Activated CD8-positive, alpha-beta memory T cell treated with anti-CD3 and anti-CD28 coated beads for 1 hour (primary cell): ENCODE measurements around the gene SMYD3.

ENCODE experiments used
- DNase-seq, 2 donors: peaks; one replicate each; pipeline ENCODE4 v3.0.0-alpha.2; 2020; ENCODE audit warnings: low read depth in 1 of 2; ENCODE audit errors: extremely low read depth in 1 of 2

SMYD3 gene

DNA sequence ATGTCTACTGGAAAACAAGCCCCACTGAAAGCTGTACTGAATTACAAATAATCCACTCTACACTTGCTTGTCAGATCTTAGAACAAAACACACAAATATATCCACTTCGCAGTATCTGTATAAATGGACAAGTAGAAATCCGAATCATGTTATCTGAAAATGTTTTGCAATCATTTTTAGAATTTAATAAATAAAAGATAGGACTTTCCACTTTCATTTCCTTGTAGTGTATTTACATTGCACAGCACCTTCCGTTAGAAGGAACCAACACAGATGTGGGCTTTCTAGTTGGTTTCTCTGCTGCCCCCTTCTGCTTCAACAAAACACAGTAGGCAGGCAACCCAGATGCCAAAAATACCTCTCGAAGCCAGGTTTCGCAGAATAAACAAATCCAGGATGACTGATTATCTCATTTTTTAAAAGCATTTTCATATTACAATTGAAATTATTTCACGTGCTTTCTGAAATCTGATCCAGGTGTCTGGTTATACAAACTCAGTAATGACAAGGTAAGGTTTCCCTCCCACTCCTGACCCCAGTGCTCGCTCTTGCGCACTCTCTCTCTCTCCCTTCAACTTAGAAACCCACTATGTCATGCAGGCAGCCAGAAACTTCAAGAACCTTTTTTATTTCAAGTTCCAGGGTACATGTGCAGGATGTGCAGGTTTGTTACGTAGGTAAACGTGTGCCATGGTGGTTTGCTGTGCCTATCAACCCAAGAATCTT is 389.9 kb downstream of the SMYD3 start:
- peak in 1 of 2 donors; percentile 9 for DNase-seq

DNA sequence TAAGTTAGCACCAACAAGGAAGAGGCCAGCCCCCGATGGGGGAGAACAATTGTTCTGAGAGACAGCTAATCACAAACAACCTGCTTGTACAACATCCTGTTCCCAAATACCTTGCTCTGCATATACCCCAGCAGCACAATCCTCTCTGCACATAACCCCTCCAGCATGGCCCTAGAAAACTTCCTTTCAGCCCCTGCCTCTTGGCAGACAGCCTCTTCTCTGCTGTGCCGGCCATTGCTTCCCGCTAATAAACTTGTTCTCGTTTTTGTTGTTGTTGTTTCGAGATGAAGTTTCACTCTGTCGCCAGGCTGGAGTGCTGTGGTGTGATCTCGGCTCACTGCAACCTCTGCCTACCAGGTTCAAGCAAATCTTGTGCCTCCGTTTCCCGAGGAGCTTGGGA is 392.7 kb downstream of the SMYD3 start:
- DNase-seq, result no peak

DNA sequence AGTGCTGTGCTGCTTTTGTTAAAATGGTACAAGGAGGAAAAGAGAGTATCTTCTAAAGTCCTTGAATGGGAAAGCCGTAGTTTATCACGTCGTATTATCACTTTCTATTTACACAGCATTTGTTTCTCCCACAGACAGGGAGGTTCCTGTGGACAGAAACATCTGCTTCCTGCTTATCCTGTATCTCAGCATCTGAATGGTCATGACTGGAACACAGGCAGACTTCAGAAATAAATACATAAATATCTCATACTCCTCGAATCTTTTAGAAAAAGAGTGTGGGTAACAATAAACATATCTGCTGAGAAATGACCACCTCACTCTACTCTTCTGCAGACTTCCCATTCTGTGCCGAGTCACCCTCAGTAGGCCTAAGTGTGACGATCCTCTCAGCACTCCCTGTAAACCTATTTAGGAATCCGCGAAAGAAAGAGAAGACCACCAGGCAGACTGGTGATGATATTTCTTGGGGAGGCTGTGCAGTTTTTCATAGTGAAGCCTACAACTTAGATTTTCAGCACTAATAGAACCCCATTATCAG is 393.5 kb downstream of the SMYD3 start:
- no peak for DNase-seq

- DNase-seq, result no peak
Measured at GRCh38 chr1:246111570-246111969, 395.5 kb downstream of the SMYD3 start.

- DNase-seq, result no peak
Measured at GRCh38 chr1:246110343-246111219, 396.5 kb downstream of the SMYD3 start.

- DNase-seq, result no peak
Measured at GRCh38 chr1:246108278-246108925, 398.7 kb downstream of the SMYD3 start.

DNA sequence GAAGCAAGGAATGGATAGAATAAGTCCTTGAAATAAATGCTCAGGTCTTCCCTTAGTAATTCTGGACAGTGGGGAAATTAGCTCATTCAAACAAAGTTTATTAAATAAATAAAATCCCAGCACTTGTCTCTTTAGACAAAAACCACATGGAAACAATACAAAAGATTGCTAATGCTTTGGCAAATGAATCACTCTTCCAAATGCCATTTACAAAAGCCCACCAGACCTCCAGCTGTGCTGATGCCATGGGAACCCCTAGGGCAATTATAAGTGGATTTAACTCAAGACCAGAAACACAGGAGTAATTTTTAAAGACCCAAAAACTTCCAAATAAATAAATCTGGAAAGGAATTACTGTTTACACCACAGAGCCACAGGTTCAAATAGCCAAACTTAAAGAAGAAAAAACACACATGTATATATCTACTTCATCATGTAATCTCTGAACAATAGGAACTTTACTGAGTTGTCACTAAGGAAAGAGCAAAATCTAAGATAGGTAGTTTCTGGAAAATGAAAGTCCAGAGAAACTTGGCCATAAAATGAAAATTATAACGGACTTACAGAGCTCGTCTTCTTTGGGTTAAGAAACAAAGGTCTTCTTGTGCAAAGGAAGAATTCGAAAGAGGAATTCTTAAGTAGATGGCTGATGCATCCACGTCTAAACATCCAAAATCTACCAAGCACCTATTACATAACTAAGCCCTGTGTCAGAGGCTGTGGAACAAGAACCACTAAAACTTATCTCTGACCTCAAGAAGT is 399.4 kb downstream of the SMYD3 start:
- no peak for DNase-seq

GRCh38 chr1:246106342-246106763 is 400.7 kb downstream of the SMYD3 start:
- no peak for DNase-seq

GRCh38 chr1:246104927-246105326 is 402.2 kb downstream of the SMYD3 start:
- no peak for DNase-seq

DNA sequence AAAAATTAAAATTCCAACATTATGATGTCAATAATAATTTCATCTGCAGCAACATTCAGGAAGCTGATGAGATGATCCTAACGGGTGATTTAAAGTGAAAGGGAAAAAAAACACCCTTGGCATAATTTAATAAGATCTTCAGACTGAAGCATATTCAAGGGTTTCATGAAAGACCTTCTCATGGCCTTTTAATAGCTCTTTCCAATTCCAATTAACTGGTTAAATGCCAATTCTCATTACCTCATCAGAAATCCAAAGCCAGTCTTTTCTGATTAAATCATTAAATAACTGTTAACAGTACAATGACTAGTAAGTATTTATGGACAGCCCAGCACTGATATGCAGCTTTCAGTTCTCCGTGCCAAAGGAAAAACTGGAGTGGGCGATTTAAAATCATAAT is 407.5 kb downstream of the SMYD3 start:
- no peak for DNase-seq

GRCh38 chr1:246096356-246096755 is 410.7 kb downstream of the SMYD3 start:
- no peak for DNase-seq

DNA sequence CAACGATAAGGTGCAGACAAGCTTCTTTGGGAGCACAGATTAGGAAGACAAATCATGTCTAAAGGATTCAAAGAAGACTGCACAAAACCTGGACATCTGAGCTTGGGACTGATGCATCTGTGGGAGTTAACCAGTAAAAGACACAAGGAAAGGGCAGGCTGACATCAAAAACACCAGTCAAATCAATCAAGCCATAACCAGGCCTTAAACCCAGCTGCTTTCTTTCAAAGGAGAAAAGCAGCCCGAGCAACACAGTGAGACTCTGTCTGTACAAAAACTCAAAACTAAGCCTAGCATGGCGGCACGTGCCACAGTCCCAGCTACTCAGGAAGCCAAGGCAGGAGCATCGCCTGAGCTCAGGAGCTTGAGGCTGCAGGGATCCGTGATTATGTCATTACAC is 411.6 kb downstream of the SMYD3 start:
- no peak for DNase-seq

DNA sequence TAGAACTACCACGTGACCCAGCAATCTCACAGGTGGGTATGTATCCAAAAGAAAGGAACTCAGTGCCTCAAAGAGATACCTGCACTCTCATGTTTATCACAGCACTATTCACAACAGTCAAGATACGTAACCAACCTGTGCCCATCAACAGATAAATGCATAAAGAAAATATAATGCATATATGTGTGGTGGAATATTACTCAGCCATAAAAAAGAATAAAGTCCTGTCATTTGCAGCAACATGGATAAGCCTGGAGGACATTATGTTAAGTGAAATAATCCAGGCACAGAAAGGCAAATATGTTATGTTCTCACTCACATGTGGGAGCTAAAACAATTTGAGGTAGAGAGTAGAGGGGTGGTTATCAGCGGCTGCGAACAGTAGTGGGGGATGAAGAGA is 413.8 kb downstream of the SMYD3 start:
- no peak for DNase-seq

DNA sequence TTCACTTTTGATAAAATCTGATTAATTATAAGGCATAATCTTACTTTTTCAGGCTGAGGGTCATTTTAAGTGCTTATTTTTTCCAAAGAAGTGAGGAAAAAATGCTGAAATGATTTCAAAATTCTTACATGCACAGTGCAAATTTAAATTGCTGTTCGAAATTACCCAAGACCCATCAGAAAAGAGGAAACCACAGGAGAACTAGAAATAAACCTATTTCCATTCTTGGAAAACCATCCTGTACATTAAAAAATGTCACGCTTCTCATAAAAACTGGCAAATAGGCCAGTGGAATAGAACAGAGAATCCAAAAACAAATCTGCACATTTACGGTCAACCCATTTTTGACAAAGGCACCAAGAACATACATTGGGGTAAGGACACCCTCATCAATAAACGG is 414.9 kb downstream of the SMYD3 start:
- DNase-seq, result no peak

DNA sequence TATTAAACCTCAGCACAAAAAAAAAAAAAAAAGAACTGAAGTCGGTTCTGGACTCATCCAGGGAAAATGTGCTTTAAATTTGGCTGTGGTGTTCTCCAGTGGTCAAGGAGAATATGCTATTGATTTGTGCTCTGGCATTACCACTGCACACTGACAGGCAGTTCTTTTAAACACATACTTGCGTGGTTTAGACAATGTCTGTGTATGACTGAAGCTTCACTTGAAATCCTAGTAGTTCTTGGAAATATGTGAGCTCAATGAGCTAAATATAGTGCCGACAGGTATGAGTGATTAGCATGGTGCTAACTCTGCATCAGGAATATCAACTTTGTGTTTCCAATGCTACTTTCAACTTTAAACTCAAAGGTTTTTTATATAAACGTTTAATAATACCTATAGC is 415.6 kb downstream of the SMYD3 start:
- DNase-seq, result no peak

DNA sequence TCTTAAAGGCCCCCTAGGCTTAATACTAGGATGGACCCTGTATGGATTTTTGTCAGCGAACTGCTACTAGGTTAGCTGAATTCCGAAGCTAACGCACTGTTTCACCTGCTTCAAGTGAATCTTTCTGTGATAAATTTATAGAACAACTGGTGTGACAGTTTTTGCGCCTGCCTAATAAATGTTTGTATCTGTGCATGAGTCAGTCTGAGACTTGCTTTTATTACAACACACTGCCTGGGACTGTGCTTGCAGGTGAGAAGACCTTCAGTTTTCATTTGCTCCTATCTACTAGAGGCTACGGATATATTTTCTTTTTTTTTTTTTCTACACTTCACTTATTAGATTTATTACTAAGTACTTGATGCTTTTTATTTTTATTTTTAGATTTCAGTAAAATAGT is 420.9 kb downstream of the SMYD3 start:
- no peak for DNase-seq

DNA sequence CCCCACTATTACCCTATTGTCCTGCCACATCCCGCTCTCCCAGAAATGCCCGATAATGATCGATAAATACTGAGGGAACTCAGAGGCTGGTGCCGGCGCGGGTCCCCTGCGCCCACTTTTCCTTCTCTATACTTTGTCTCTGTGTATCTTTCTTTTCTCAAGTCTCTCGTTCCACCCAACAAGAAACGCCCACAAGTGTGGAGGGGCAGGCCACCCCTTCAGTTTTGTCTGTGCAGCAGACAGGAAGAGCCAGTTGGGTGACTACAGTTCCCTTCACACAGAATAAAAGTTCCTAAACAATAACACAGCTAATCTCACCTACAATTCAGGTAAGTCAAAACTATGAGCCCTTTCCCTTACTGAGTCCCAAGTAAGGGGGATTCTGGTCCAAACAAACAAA is 423.7 kb downstream of the SMYD3 start:
- no peak for DNase-seq

GRCh38 chr1:246081856-246082668 is 425.0 kb downstream of the SMYD3 start:
- DNase-seq, result no peak

DNA sequence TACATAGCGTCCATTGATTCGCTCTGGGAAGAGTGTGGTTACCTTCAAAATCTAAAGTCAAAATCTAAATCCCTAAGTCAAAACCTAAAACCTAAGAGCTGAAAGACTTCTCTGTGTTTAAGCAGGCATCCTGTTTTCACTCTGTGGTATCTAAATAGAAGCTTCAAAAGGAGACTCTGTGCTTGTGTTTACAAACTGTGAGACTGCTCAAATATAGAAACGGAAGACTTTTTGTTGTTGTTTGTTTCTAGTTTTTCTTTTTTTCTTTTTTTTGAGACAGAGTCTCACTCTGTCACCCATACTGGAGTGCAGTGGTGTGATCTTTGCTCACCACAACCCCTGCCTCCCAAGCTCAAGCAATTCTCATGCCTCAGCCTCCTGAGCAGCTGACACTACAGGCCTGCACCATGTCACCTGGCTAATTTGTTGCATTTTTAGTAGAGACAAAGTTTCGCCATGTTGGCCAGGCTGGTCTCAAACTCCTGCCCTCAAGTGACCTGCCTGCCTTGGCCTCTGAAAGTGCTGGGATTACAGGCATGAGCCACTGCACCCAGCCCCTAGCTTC is 425.9 kb downstream of the SMYD3 start:
- no peak for DNase-seq

- no peak for DNase-seq
Measured at GRCh38 chr1:246080031-246080430, 427.0 kb downstream of the SMYD3 start.
